B cell (primary cell): Measurements from ENCODE around the gene NFIB. TPM values are rescaled to one million over a fixed set of nuclear protein-coding genes. Genes with fewer than 3 reads are reported as not detected.

Source experiments
- ATAC-seq: fragments of 200-7000 bp; cut with Tn5 transposase; one replicate; pipeline ENCODE4 v1.10.0; 2021; ENCODE audit warnings: low read depth, mild to moderate bottlenecking, moderate number of reproducible peaks, moderate library complexity
- CTCF ChIA-PET: fragments of 350-600 bp; sonication (Branson Sonifier 250); formaldehyde crosslinking; loops from one replicate; lab custom pipeline; 2021; ENCODE audit warnings: antibody characterized with exemption, inconsistent platforms; lab: Charles Lee
- POLR2A ChIA-PET: fragments of 350-600 bp; sonication (Branson Sonifier 250); formaldehyde crosslinking; loops from one replicate; lab custom pipeline; 2021; ENCODE audit warnings: antibody characterized with exemption; lab: Charles Lee
- DNase-seq: peaks from one replicate; pipeline ENCODE4 v3.0.0; 2013
- H2AFZ ChIP-seq: 2 replicates; pipeline ENCODE4 v1.6.1; 2012; ENCODE audit warnings: mild to moderate bottlenecking, low read depth, low read length; ENCODE audit not compliant: insufficient read depth, poor library complexity, severe bottlenecking
- H3K27ac ChIP-seq, 2 donors: 1 replicate in 1 of 2; 2 replicates in 1 of 2; pipeline ENCODE4 v1.5.1; 2012 to 2013; ENCODE audit warnings: low read length in 2 of 2, mild to moderate bottlenecking in 2 of 2, moderate library complexity in 1 of 2
- H3K27me3 ChIP-seq, 4 experiments: fragments of 200-600 bp in 1 of 4; sonication (generic) in 1 of 4; replicated peaks in 1 of 4; 1 replicate in 2 of 4; 2 replicates in 2 of 4; pipeline versions ENCODE4 v1.6.1 to v1.7.0; 2013 to 2016; ENCODE audit warnings: low read length in 3 of 4, mild to moderate bottlenecking in 2 of 4, mixed read lengths in 1 of 4, moderate library complexity in 1 of 4; ENCODE audit not compliant: insufficient read depth in 4 of 4, control insufficient read depth in 3 of 4; ENCODE audit errors: control extremely low read depth in 1 of 4
- H3K36me3 ChIP-seq, 2 experiments: replicated peaks in 1 of 2; 1 replicate in 1 of 2; 2 replicates in 1 of 2; pipeline versions ENCODE4 v1.6.1 to v1.7.1; 2013; ENCODE audit warnings: low read length in 1 of 2; ENCODE audit not compliant: insufficient read depth in 2 of 2, control insufficient read depth in 1 of 2; ENCODE audit errors: control extremely low read depth in 1 of 2, extremely low read depth in 1 of 2
- H3K4me1 ChIP-seq, 2 donors: fragments of 200-600 bp in 1 of 2; sonication (generic) in 1 of 2; 1 replicate in 1 of 2; 2 replicates in 1 of 2; pipeline versions ENCODE4 v1.5.1 to v1.6.1; 2013 to 2017; ENCODE audit warnings: low read length in 2 of 2; ENCODE audit not compliant: control insufficient read depth in 2 of 2, insufficient read depth in 2 of 2
- H3K4me2 ChIP-seq: replicated peaks from 2 replicates; pipeline ENCODE3; 2012; ENCODE audit warnings: mild to moderate bottlenecking, low read depth, low read length; ENCODE audit not compliant: poor library complexity, severe bottlenecking
- H3K4me3 ChIP-seq, 5 experiments: fragments of 200-600 bp in 1 of 5; sonication (generic) in 1 of 5; 1 replicate in 3 of 5; 2 replicates in 2 of 5; pipeline versions ENCODE4 v1.5.1 to v1.7.0; 2011 to 2016; ENCODE audit warnings: low read length in 4 of 5, mild to moderate bottlenecking in 4 of 5, low read depth in 2 of 5, control low read depth in 1 of 5, moderate library complexity in 1 of 5; ENCODE audit not compliant: insufficient read depth in 1 of 5; ENCODE audit errors: control extremely low read depth in 1 of 5, extremely low read depth in 1 of 5
- H3K79me2 ChIP-seq: fragments of 200-600 bp; sonication (generic); one replicate; pipeline ENCODE4 v1.6.0; 2016; ENCODE audit warnings: low read length; ENCODE audit not compliant: control insufficient read depth, insufficient read depth
- H3K9ac ChIP-seq: fragments of 200-600 bp; sonication (generic); 2 replicates; pipeline ENCODE4 v1.6.1; 2017; ENCODE audit warnings: mild to moderate bottlenecking, low read length, moderate library complexity
- H3K9me3 ChIP-seq, 3 donors: one replicate each; pipeline versions ENCODE4 v1.6.1 to v1.7.1; 2013; ENCODE audit warnings: low read length in 2 of 3; ENCODE audit not compliant: control insufficient read depth in 2 of 3, insufficient read depth in 1 of 3; ENCODE audit errors: control extremely low read depth in 1 of 3
- H4K20me1 ChIP-seq: 2 replicates; pipeline ENCODE4 v1.6.0; 2012; ENCODE audit warnings: mild to moderate bottlenecking, low read length; ENCODE audit not compliant: insufficient read depth, control insufficient read depth, poor library complexity, severe bottlenecking
- H3K27ac Mint-ChIP-seq: one replicate; pipeline ENCODE4 v1.8.0; 2021; ENCODE audit warnings: mixed read lengths
- H3K27me3 Mint-ChIP-seq: one replicate; pipeline ENCODE4 v1.8.0; 2021; ENCODE audit warnings: mixed read lengths
- H3K4me1 Mint-ChIP-seq: one replicate; pipeline ENCODE4 v1.8.0; 2021; ENCODE audit warnings: mixed read lengths
- H3K4me3 Mint-ChIP-seq: one replicate; pipeline ENCODE4 v1.8.0; 2021; ENCODE audit warnings: mixed read lengths
- H3K9me3 Mint-ChIP-seq: one replicate; pipeline ENCODE4 v1.8.0; 2022; ENCODE audit warnings: mixed read lengths; ENCODE audit not compliant: insufficient read depth
- CTCF ChIP-seq: fragments of 200-600 bp; IDR thresholded peaks from one replicate; pipeline ENCODE4 v1.8.0; 2022; ENCODE audit warnings: antibody characterized with exemption, mild to moderate bottlenecking
- EZH2 ChIP-seq: IDR thresholded peaks from 2 replicates; pipeline ENCODE4 v1.6.1; 2012; ENCODE audit warnings: borderline replicate concordance, low read depth, mild to moderate bottlenecking, moderate library complexity, low read length; ENCODE audit not compliant: insufficient read depth, poor library complexity, severe bottlenecking
- WGBS: methylation state at CpG from one replicate; pipeline ENCODE4 v1.1.5; 2013; ENCODE audit warnings: missing lambda C conversion rate; ENCODE audit not compliant: insufficient coverage; 5-methylcytosine and 5-hydroxymethylcytosine counted together
- intact Hi-C: fragments of 100-400 bp; cut with micrococcal nuclease; formaldehyde crosslinking; loops from one replicate; pipeline ENCODE4 v1.10.0; 2022
- polyA plus RNA-seq: library from polyadenylated mRNA; depleted of rRNA; stranded (reverse); fragments of >200 nt; gene quantifications from 2 replicates; pipeline ENCODE4 v1.2.3, GENCODE V29; 2012
- total RNA-seq, 2 donors: library from RNA; stranded (reverse); fragments of 120-200 nt in 1 of 2; gene quantifications; 1 replicate in 1 of 2; 2 replicates in 1 of 2; pipeline versions ENCODE4 v1.2.3 to v1.2.4, GENCODE V29; 2013 to 2022

NFIB gene
- total and polyA plus RNA-seq, 2 donors (not counting 1 experiment from before 2014, with no cell fraction given), result not detected

DNA sequence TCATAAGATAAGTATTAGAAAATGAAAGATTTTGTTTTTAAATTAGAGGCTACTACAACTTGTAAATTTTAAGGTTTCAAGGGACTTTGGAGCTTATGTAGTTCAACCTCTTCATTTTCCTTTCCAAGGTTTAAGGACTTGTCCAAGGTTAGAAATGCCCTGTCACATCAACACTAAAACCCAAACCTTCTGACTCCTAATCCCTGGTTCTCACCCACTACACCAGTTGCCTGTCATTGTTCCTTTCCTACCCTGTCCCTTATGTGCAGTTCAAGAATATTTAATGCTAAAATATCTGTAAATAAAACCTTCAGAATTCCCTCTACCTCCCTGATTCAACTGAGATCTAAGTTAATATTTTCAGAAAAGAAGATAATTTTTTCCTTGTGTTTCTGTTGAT, 206.4 kb downstream of the NFIB start:
- ATAC-seq (no peak), DNase-seq (no peak)
- H3K27ac Mint-ChIP-seq, result no peak overlapping the region
- no peak for TF ChIP-seq EZH2
- TF ChIP-seq CTCF, result no peak
- Histone ChIP-seq H3K27ac (no peak overlapping the region), H3K36me3 (no peaks in the 10 kb centered on the region), H3K79me2 (no peaks in the 10 kb centered on the region), H2AFZ (no peak overlapping the region), H3K4me3 (no peak overlapping the region), H4K20me1 (no peaks in the 10 kb centered on the region), H3K9me3 (no peaks in the 10 kb centered on the region), H3K27me3 (no peaks in the 10 kb centered on the region), H3K4me2 (no peak overlapping the region), H3K4me1 (no peaks in the 10 kb centered on the region), H3K9ac (no peak overlapping the region)
- POLR2A ChIA-PET, result no interaction called here
- intact Hi-C loops, result no loop called here
- H3K9me3 Mint-ChIP-seq, result peaks cover under 1% of the 10 kb centered on the region
- H3K4me1 Mint-ChIP-seq, result no peaks in the 10 kb centered on the region
- CTCF ChIA-PET, result no interaction called here
- H3K4me3 Mint-ChIP-seq, result no peak overlapping the region
- H3K27me3 Mint-ChIP-seq, result no peaks in the 10 kb centered on the region

DNA sequence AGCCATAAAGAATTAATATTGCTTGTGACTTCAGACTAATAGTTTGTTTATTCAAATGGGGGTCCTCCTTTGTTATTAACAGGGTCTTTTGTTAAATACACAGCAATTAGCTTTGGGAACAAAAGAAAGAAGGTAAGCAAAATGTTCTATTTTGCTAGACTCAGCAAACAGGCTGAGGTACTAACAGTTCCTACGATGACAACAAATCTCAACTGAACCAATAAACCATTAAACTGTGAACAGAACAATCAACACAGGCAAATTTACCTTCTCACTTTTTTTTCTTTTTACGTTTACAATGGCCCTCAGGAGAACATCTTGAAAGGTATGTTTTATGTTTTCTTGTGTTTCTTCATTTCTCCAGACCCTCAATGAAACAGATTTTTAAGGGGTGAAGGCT, 207.2 kb downstream of the NFIB start:
- H3K79me2 ChIP-seq, result no peaks in the 10 kb centered on the region
- H3K4me2 ChIP-seq, result no peak overlapping the region
- no peak overlapping the region for H3K27ac Mint-ChIP-seq
- ChIA-PET POLR2A (no interaction called here), CTCF (no interaction called here)
- no peak for TF ChIP-seq CTCF
- no peak for TF ChIP-seq EZH2
- no peaks in the 10 kb centered on the region for H3K4me1 Mint-ChIP-seq
- DNase-seq (no peak), ATAC-seq (no peak)
- no peak overlapping the region for H2AFZ ChIP-seq
- no peak overlapping the region for H3K4me3 ChIP-seq
- H3K9me3 ChIP-seq, result no peaks in the 10 kb centered on the region
- intact Hi-C loops, result no loop called here
- no peaks in the 10 kb centered on the region for H3K36me3 ChIP-seq
- H3K27ac ChIP-seq, result no peak overlapping the region
- H3K27me3 ChIP-seq, result no peaks in the 10 kb centered on the region
- H3K9me3 Mint-ChIP-seq, result no peaks in the 10 kb centered on the region
- WGBS, result 80% methylated on average over 1 of the region's 2 CpGs
- no peaks in the 10 kb centered on the region for H3K27me3 Mint-ChIP-seq
- H4K20me1 ChIP-seq, result no peaks in the 10 kb centered on the region
- H3K4me1 ChIP-seq, result no peaks in the 10 kb centered on the region
- H3K4me3 Mint-ChIP-seq, result no peak overlapping the region
- H3K9ac ChIP-seq, result no peak overlapping the region
